Esophagus (tissue), 2 donors: ENCODE results near the gene RAB15. TPM values are rescaled to one million over a fixed set of nuclear protein-coding genes. Genes with fewer than 3 reads are reported as not detected.
"Not testable (repeated sequence)": the region's sequence is repeated elsewhere in the genome, so short reads cannot be mapped to it uniquely, and the experiment has no call there.

Source experiments
- H3K27ac ChIP-seq, 2 donors: one replicate each; pipeline ENCODE4 v1.5.1; 2013; ENCODE audit warnings: low read depth in 2 of 2, mild to moderate bottlenecking in 2 of 2, inconsistent platforms in 1 of 2, low read length in 1 of 2, moderate library complexity in 1 of 2
- H3K27me3 ChIP-seq, 2 donors: one replicate each; pipeline ENCODE4 v1.6.1; 2013; ENCODE audit warnings: low read length in 2 of 2, control low read depth in 1 of 2, mild to moderate bottlenecking in 1 of 2; ENCODE audit not compliant: insufficient read depth in 2 of 2, control insufficient read depth in 1 of 2
- H3K36me3 ChIP-seq, 2 donors: one replicate each; pipeline ENCODE4 v1.6.1; 2013; ENCODE audit warnings: low read length in 1 of 2; ENCODE audit not compliant: control insufficient read depth in 2 of 2, insufficient read depth in 2 of 2
- H3K4me1 ChIP-seq, 2 donors: one replicate each; pipeline ENCODE4 v1.6.1; 2013; ENCODE audit warnings: low read length in 1 of 2; ENCODE audit not compliant: control insufficient read depth in 2 of 2, insufficient read depth in 2 of 2
- H3K4me3 ChIP-seq, 2 donors: one replicate each; pipeline ENCODE4 v1.5.1; 2013; ENCODE audit warnings: low read length in 2 of 2, mild to moderate bottlenecking in 2 of 2, low read depth in 1 of 2, moderate library complexity in 1 of 2
- H3K9me3 ChIP-seq, 2 donors: one replicate each; pipeline ENCODE4 v1.6.1; 2013; ENCODE audit warnings: mild to moderate bottlenecking in 2 of 2, low read depth in 1 of 2, low read length in 1 of 2, moderate library complexity in 1 of 2; ENCODE audit not compliant: control insufficient read depth in 2 of 2, insufficient read depth in 1 of 2
- WGBS, 2 donors: extraction: QIAGEN DNeasy Blood & Tissue Kit; methylation state at CpG; one replicate each; pipeline ENCODE4 v1.1.7; 2013; 5-methylcytosine and 5-hydroxymethylcytosine counted together
- polyA plus RNA-seq, 2 donors: library from polyadenylated mRNA; stranded (reverse); fragments of 200-250 nt; gene quantifications; one replicate each; pipeline ENCODE4 v1.2.3, GENCODE V29; 2013
- donor health status: healthy with polysubstance abuse.
- donor health status: Bipolar disorder and iron deficiency.

The RAB15 gene
- polyA plus RNA-seq, 2 donors, result 3.2 to 3.3 TPM

GRCh38 chr14:64919618-64920017 lies 52.5 kb downstream of the RAB15 start:
- Histone ChIP-seq H3K4me1 (no peaks in the 10 kb centered on the region), H3K27me3 (no peaks in the 10 kb centered on the region), H3K4me3 (no peak overlapping the region), H3K9me3 (no peaks in the 10 kb centered on the region), H3K36me3 (no peaks in the 10 kb centered on the region), H3K27ac (no peak overlapping the region)
- 87 to 94% methylated on average over 5 of the region's 5 CpGs for WGBS, 2 donors

GRCh38 chr14:64919215-64919614 lies 52.9 kb downstream of the RAB15 start:
- Histone ChIP-seq H3K4me1 (no peaks in the 10 kb centered on the region), H3K27ac (no peak overlapping the region), H3K36me3 (no peaks in the 10 kb centered on the region), H3K4me3 (no peak overlapping the region), H3K9me3 (no peaks in the 10 kb centered on the region), H3K27me3 (no peaks in the 10 kb centered on the region)

- Histone ChIP-seq H3K36me3 (no peaks in the 10 kb centered on the region), H3K9me3 (no peaks in the 10 kb centered on the region), H3K4me3 (no peak overlapping the region), H3K27me3 (no peaks in the 10 kb centered on the region), H3K4me1 (no peaks in the 10 kb centered on the region), H3K27ac (no peak overlapping the region)
- 89 to 90% methylated on average over 4 of the region's 4 CpGs for WGBS, 2 donors
Observed at GRCh38 chr14:64918216-64918615, 53.9 kb downstream of the RAB15 start.

- Histone ChIP-seq H3K27me3 (no peaks in the 10 kb centered on the region), H3K9me3 (no peaks in the 10 kb centered on the region), H3K4me3 (no peak overlapping the region), H3K4me1 (no peaks in the 10 kb centered on the region), H3K36me3 (no peaks in the 10 kb centered on the region), H3K27ac (no peak overlapping the region)
- 91 to 92% methylated on average over 2 of the region's 2 CpGs for WGBS, 2 donors
Observed at GRCh38 chr14:64915797-64916196, 56.3 kb downstream of the RAB15 start.

GRCh38 chr14:64915029-64915424 lies 57.1 kb downstream of the RAB15 start:
- Histone ChIP-seq H3K27me3 (no peaks in the 10 kb centered on the region), H3K27ac (peak overlapping the region in 1 of 2 donors; percentile 90), H3K36me3 (no peaks in the 10 kb centered on the region), H3K4me3 (peak overlapping the region; percentile 85), H3K9me3 (no peaks in the 10 kb centered on the region), H3K4me1 (no peaks in the 10 kb centered on the region)
- WGBS, 2 donors, result 17 to 22% methylated on average over 4 of the region's 4 CpGs

GRCh38 chr14:64914237-64915028 lies 57.7 kb downstream of the RAB15 start, which contains the start of gene CHURC1:
TSS of gene CHURC1 (plus strand) at chr14:64914455. CDS start at chr14:64914496, 41 bp downstream.
- H3K9me3 ChIP-seq, result no peaks in the 10 kb centered on the region
- H3K27me3 ChIP-seq, result no peaks in the 10 kb centered on the region
- peak within 1 kb of the TSS; percentile 90 to 96 for H3K27ac ChIP-seq
- H3K4me1 ChIP-seq, result no peaks in the 10 kb centered on the region
- H3K36me3 ChIP-seq, result no peaks in the 10 kb centered on the region
- 0% methylated on average over 49 of the region's 49 CpGs for WGBS, 2 donors
- H3K4me3 ChIP-seq, result peak within 1 kb of the TSS; percentile 85

- H3K27me3 ChIP-seq, H3K4me1 ChIP-seq, H3K36me3 ChIP-seq, H3K27ac ChIP-seq, H3K9me3 ChIP-seq, H3K4me3 ChIP-seq: not testable (repeated sequence)
- 37 to 59% methylated on average over 1 to 5 of the region's 5 CpGs for WGBS, 2 donors
Observed at GRCh38 chr14:64913477-64913876, 58.7 kb downstream of the RAB15 start.

- 0 to 5% methylated on average over 1 of the region's 1 CpG for WGBS, 2 donors
- Histone ChIP-seq H3K9me3 (no peaks in the 10 kb centered on the region), H3K36me3 (no peaks in the 10 kb centered on the region), H3K27me3 (no peaks in the 10 kb centered on the region), H3K4me1 (no peaks in the 10 kb centered on the region), H3K4me3 (no peak overlapping the region), H3K27ac (no peak overlapping the region)
Observed at GRCh38 chr14:64912261-64912660, 59.9 kb downstream of the RAB15 start.

GRCh38 chr14:64910847-64911495 lies 61.2 kb downstream of the RAB15 start:
- Histone ChIP-seq H3K36me3 (no peaks in the 10 kb centered on the region), H3K9me3 (no peaks in the 10 kb centered on the region), H3K4me3 (no peak overlapping the region), H3K4me1 (no peaks in the 10 kb centered on the region), H3K27ac (no peak overlapping the region), H3K27me3 (no peaks in the 10 kb centered on the region)
- WGBS, 2 donors, result 29 to 36% methylated on average over 3 of the region's 3 CpGs

GRCh38 chr14:64906022-64906421 lies 66.1 kb downstream of the RAB15 start:
- H3K27ac ChIP-seq, result no peak overlapping the region
- no peak overlapping the region for H3K4me3 ChIP-seq
- no peaks in the 10 kb centered on the region for H3K36me3 ChIP-seq
- WGBS, 2 donors, result 43 to 49% methylated on average over 6 of the region's 6 CpGs
- no peaks in the 10 kb centered on the region for H3K4me1 ChIP-seq
- H3K27me3 ChIP-seq, result no peaks in the 10 kb centered on the region
- H3K9me3 ChIP-seq, result no peaks in the 10 kb centered on the region
